Progenitor cell of endocrine pancreas (in vitro differentiated cells): Measurements from ENCODE around the gene XPNPEP3. TPM values are rescaled to one million over a fixed set of nuclear protein-coding genes. Genes with fewer than 3 reads are reported as not detected.

Experiments
- DNase-seq: peaks from one replicate; pipeline ENCODE4 v3.0.0; 2021; ENCODE audit warnings: low spot score; ENCODE audit not compliant: unreplicated experiment
- H3K27ac Mint-ChIP-seq: 2 replicates; pipeline ENCODE4 v1.8.0; 2021; ENCODE audit warnings: mild to moderate bottlenecking, moderate library complexity, mixed read lengths
- H3K27me3 Mint-ChIP-seq: 2 replicates; pipeline ENCODE4 v1.8.0; 2021; ENCODE audit warnings: mixed read lengths
- H3K36me3 Mint-ChIP-seq: 2 replicates; pipeline ENCODE4 v1.8.0; 2022; ENCODE audit warnings: mixed read lengths; ENCODE audit not compliant: insufficient read depth
- H3K4me1 Mint-ChIP-seq: 2 replicates; pipeline ENCODE4 v1.8.0; 2021; ENCODE audit warnings: low read depth, mixed read lengths
- H3K4me3 Mint-ChIP-seq: 2 replicates; pipeline ENCODE4 v1.8.0; 2021; ENCODE audit warnings: low read depth, mild to moderate bottlenecking, moderate library complexity, mixed read lengths
- H3K9me3 Mint-ChIP-seq: 2 replicates; pipeline ENCODE4 v1.8.0; 2021; ENCODE audit warnings: low read depth, mixed read lengths
- CTCF ChIP-seq: fragments of 200-600 bp; sonication (generic); IDR thresholded peaks from one replicate; pipeline ENCODE4 v1.5.0; 2021; ENCODE audit warnings: antibody characterized with exemption, mild to moderate bottlenecking; ENCODE audit not compliant: unreplicated experiment
- long read RNA-seq: library from polyadenylated mRNA; unstranded; transcript quantifications from one replicate; pipeline ENCODE4 v2.0.0, GENCODE V29; 2020
- total RNA-seq: library from RNA; stranded (reverse); gene quantifications from 2 replicates; pipeline ENCODE4 v1.2.1, GENCODE V29; 2021

Gene XPNPEP3
- 23.1 and 23.3 TPM in 2 replicates for total RNA-seq
- long read RNA-seq, full-length matches to known transcripts = 22 of 43 reads
- long read RNA-seq, partial matches to known transcripts = 5 of 43 reads
- long read RNA-seq, other reads (novel, unspliced or antisense) = 16 of 43 reads

GRCh38 chr22:40856513-40857308, at the start of gene XPNPEP3, which contains the start of gene ST13:
Gene XPNPEP3 (plus strand): TSS chr22:40857148. CDS start chr22:40857182, 34 bp downstream.
Gene ST13 (minus strand): TSS chr22:40856639. CDS start chr22:40856540, 99 bp downstream.
- no peaks in the 10 kb centered on the region for H3K9me3 Mint-ChIP-seq
- peak; percentile 93 for DNase-seq
- H3K27ac Mint-ChIP-seq = peak within 1 kb of the TSS; percentile 100
- H3K27me3 Mint-ChIP-seq = no peaks in the 10 kb centered on the region
- peaks cover 4% of the 10 kb centered on the region for H3K36me3 Mint-ChIP-seq
- H3K4me3 Mint-ChIP-seq = peak within 1 kb of the TSS; percentile 95
- peaks cover 40% of the 10 kb centered on the region for H3K4me1 Mint-ChIP-seq
- peak; percentile 40 for TF ChIP-seq CTCF

- no peak for TF ChIP-seq CTCF
- DNase-seq = no peak
- H3K27ac Mint-ChIP-seq = peak overlapping the region; percentile 35
- H3K9me3 Mint-ChIP-seq = no peaks in the 10 kb centered on the region
- no peaks in the 10 kb centered on the region for H3K27me3 Mint-ChIP-seq
- H3K4me1 Mint-ChIP-seq = peaks cover 2% of the 10 kb centered on the region
- no peaks in the 10 kb centered on the region for H3K36me3 Mint-ChIP-seq
- H3K4me3 Mint-ChIP-seq = no peak overlapping the region
Measured at GRCh38 chr22:40808018-40808841, 48.7 kb upstream of the XPNPEP3 start.

GRCh38 chr22:40813912-40814315, 43.0 kb upstream of the XPNPEP3 start:
- Mint-ChIP-seq H3K27ac (no peak overlapping the region), H3K9me3 (no peaks in the 10 kb centered on the region), H3K36me3 (no peaks in the 10 kb centered on the region), H3K27me3 (no peaks in the 10 kb centered on the region), H3K4me1 (peaks cover 14% of the 10 kb centered on the region), H3K4me3 (no peak overlapping the region)
- DNase-seq = no peak
- no peak for TF ChIP-seq CTCF

- TF ChIP-seq CTCF = no peak
- H3K9me3 Mint-ChIP-seq = no peaks in the 10 kb centered on the region
- H3K4me3 Mint-ChIP-seq = peak overlapping the region; percentile 97
- H3K4me1 Mint-ChIP-seq = peaks cover 16% of the 10 kb centered on the region
- H3K36me3 Mint-ChIP-seq = no peaks in the 10 kb centered on the region
- no peak for DNase-seq
- no peaks in the 10 kb centered on the region for H3K27me3 Mint-ChIP-seq
- H3K27ac Mint-ChIP-seq = peak overlapping the region; percentile 16
Measured at GRCh38 chr22:40817737-40818136, 39.2 kb upstream of the XPNPEP3 start.

- no peaks in the 10 kb centered on the region for H3K27me3 Mint-ChIP-seq
- peaks cover 16% of the 10 kb centered on the region for H3K4me1 Mint-ChIP-seq
- peak overlapping the region; percentile 97 for H3K4me3 Mint-ChIP-seq
- TF ChIP-seq CTCF = no peak
- DNase-seq = no peak
- H3K27ac Mint-ChIP-seq = peak overlapping the region; percentile 93
- H3K36me3 Mint-ChIP-seq = no peaks in the 10 kb centered on the region
- H3K9me3 Mint-ChIP-seq = no peaks in the 10 kb centered on the region
Measured at GRCh38 chr22:40818192-40818746, 38.7 kb upstream of the XPNPEP3 start.
